ENCODE measurements around the gene BCAR1. TPM values are rescaled to one million over a fixed set of nuclear protein-coding genes. Genes with fewer than 3 reads are reported as not detected.

Gene BCAR1
- total and polyA plus RNA-seq, 2 of the 13 experiments (the other 11 are each of a cell fraction or from before 2014, with no cell fraction given) = 48.1 to 51.7 TPM

DNA sequence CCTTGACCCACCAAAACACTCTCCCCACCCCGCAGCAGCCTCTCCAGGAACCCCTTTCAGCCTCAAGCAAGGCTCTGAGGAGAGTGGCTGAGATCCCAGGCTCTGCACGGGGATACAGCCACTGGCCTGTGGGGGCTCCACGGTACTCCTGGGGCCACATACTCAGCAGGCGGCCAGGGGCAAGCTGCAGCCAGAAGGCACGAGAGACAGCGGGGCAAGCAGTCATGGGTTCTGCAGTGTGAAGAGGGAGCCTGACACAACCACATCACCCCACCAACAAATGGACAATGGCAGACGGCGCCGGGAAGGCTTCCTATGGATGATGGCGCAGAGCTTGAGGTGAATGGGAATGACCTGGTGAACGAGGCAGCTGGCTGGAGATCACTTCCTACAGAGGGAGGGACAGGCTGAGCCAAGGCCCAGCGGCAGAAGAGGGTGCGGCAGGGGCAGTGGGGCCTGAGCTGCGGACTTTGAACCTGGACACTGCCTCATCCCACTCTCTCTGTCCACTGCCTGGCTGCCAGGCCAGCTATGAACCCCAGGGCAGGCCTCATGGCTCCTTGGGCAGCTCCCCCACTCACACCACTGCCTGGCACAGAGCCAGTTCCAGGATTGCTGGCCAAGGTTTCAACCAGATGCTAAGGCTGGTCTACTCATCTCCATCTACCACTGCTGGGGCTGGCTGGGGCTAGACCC lies 10.8 kb upstream of the BCAR1 start (continued):
- TF ChIP-seq, protein P1, sequence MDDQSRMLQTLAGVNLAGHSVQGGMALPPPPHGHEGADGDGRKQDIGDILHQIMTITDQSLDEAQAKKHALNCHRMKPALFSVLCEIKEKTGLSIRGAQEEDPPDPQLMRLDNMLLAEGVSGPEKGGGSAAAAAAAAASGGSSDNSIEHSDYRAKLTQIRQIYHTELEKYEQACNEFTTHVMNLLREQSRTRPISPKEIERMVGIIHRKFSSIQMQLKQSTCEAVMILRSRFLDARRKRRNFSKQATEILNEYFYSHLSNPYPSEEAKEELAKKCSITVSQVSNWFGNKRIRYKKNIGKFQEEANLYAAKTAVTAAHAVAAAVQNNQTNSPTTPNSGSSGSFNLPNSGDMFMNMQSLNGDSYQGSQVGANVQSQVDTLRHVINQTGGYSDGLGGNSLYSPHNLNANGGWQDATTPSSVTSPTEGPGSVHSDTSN (CRISPR knock-in tag; IDR thresholded peaks at IDR 0.05; ENCODE audit: borderline replicate concordance) = no peak
- TF ChIP-seq, protein P2, sequence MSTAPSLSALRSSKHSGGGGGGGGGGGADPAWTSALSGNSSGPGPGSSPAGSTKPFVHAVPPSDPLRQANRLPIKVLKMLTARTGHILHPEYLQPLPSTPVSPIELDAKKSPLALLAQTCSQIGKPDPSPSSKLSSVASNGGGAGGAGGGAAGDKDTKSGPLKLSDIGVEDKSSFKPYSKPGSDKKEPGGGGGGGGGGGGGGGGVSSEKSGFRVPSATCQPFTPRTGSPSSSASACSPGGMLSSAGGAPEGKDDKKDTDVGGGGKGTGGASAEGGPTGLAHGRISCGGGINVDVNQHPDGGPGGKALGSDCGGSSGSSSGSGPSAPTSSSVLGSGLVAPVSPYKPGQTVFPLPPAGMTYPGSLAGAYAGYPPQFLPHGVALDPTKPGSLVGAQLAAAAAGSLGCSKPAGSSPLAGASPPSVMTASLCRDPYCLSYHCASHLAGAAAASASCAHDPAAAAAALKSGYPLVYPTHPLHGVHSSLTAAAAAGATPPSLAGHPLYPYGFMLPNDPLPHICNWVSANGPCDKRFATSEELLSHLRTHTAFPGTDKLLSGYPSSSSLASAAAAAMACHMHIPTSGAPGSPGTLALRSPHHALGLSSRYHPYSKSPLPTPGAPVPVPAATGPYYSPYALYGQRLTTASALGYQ (CRISPR knock-in tag; IDR thresholded peaks at IDR 0.05) = peak; percentile 73; the same call in 1 of the 2 replicates
- TF ChIP-seq MIXL1 (CRISPR knock-in tag; IDR thresholded peaks at IDR 0.05) = 0 out of 2 replicates have a peak, but pooled peaks have one; percentile 13
- TF ChIP-seq SALL1 (CRISPR knock-in tag; IDR thresholded peaks at IDR 0.05) = peak; percentile 97
- peak; percentile 94 for TF ChIP-seq TARDBP (CRISPR knock-in tag; IDR thresholded peaks at IDR 0.05)
- TF ChIP-seq, protein P3, sequence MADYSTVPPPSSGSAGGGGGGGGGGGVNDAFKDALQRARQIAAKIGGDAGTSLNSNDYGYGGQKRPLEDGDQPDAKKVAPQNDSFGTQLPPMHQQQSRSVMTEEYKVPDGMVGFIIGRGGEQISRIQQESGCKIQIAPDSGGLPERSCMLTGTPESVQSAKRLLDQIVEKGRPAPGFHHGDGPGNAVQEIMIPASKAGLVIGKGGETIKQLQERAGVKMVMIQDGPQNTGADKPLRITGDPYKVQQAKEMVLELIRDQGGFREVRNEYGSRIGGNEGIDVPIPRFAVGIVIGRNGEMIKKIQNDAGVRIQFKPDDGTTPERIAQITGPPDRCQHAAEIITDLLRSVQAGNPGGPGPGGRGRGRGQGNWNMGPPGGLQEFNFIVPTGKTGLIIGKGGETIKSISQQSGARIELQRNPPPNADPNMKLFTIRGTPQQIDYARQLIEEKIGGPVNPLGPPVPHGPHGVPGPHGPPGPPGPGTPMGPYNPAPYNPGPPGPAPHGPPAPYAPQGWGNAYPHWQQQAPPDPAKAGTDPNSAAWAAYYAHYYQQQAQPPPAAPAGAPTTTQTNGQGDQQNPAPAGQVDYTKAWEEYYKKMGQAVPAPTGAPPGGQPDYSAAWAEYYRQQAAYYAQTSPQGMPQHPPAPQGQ (CRISPR knock-in tag; IDR thresholded peaks at IDR 0.05; ENCODE audit: borderline replicate concordance) = no peak
- TF ChIP-seq, protein P4, sequence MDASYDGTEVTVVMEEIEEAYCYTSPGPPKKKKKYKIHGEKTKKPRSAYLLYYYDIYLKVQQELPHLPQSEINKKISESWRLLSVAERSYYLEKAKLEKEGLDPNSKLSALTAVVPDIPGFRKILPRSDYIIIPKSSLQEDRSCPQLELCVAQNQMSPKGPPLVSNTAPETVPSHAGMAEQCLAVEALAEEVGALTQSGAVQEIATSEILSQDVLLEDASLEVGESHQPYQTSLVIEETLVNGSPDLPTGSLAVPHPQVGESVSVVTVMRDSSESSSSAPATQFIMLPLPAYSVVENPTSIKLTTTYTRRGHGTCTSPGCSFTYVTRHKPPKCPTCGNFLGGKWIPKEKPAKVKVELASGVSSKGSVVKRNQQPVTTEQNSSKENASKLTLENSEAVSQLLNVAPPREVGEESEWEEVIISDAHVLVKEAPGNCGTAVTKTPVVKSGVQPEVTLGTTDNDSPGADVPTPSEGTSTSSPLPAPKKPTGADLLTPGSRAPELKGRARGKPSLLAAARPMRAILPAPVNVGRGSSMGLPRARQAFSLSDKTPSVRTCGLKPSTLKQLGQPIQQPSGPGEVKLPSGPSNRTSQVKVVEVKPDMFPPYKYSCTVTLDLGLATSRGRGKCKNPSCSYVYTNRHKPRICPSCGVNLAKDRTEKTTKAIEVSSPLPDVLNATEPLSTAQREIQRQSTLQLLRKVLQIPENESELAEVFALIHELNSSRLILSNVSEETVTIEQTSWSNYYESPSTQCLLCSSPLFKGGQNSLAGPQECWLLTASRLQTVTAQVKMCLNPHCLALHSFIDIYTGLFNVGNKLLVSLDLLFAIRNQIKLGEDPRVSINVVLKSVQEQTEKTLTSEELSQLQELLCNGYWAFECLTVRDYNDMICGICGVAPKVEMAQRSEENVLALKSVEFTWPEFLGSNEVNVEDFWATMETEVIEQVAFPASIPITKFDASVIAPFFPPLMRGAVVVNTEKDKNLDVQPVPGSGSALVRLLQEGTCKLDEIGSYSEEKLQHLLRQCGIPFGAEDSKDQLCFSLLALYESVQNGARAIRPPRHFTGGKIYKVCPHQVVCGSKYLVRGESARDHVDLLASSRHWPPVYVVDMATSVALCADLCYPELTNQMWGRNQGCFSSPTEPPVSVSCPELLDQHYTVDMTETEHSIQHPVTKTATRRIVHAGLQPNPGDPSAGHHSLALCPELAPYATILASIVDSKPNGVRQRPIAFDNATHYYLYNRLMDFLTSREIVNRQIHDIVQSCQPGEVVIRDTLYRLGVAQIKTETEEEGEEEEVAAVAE (CRISPR knock-in tag; IDR thresholded peaks at IDR 0.05; ENCODE audit: borderline replicate concordance) = peak; percentile 48; the same call in 1 of the 2 replicates
- TF ChIP-seq, protein P5, sequence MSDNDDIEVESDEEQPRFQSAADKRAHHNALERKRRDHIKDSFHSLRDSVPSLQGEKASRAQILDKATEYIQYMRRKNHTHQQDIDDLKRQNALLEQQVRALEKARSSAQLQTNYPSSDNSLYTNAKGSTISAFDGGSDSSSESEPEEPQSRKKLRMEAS (IDR thresholded peaks at IDR 0.05) = peak; percentile 87
- TF ChIP-seq, protein P6, sequence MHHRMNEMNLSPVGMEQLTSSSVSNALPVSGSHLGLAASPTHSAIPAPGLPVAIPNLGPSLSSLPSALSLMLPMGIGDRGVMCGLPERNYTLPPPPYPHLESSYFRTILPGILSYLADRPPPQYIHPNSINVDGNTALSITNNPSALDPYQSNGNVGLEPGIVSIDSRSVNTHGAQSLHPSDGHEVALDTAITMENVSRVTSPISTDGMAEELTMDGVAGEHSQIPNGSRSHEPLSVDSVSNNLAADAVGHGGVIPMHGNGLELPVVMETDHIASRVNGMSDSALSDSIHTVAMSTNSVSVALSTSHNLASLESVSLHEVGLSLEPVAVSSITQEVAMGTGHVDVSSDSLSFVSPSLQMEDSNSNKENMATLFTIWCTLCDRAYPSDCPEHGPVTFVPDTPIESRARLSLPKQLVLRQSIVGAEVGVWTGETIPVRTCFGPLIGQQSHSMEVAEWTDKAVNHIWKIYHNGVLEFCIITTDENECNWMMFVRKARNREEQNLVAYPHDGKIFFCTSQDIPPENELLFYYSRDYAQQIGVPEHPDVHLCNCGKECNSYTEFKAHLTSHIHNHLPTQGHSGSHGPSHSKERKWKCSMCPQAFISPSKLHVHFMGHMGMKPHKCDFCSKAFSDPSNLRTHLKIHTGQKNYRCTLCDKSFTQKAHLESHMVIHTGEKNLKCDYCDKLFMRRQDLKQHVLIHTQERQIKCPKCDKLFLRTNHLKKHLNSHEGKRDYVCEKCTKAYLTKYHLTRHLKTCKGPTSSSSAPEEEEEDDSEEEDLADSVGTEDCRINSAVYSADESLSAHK (CRISPR knock-in tag; IDR thresholded peaks at IDR 0.05; ENCODE audit: borderline replicate concordance) = no peak
- TF ChIP-seq ZNF747 (CRISPR knock-in tag; IDR thresholded peaks at IDR 0.05; ENCODE audit: borderline replicate concordance) = no peak; the same call in 1 of the 2 replicates
- TF ChIP-seq, protein P7, sequence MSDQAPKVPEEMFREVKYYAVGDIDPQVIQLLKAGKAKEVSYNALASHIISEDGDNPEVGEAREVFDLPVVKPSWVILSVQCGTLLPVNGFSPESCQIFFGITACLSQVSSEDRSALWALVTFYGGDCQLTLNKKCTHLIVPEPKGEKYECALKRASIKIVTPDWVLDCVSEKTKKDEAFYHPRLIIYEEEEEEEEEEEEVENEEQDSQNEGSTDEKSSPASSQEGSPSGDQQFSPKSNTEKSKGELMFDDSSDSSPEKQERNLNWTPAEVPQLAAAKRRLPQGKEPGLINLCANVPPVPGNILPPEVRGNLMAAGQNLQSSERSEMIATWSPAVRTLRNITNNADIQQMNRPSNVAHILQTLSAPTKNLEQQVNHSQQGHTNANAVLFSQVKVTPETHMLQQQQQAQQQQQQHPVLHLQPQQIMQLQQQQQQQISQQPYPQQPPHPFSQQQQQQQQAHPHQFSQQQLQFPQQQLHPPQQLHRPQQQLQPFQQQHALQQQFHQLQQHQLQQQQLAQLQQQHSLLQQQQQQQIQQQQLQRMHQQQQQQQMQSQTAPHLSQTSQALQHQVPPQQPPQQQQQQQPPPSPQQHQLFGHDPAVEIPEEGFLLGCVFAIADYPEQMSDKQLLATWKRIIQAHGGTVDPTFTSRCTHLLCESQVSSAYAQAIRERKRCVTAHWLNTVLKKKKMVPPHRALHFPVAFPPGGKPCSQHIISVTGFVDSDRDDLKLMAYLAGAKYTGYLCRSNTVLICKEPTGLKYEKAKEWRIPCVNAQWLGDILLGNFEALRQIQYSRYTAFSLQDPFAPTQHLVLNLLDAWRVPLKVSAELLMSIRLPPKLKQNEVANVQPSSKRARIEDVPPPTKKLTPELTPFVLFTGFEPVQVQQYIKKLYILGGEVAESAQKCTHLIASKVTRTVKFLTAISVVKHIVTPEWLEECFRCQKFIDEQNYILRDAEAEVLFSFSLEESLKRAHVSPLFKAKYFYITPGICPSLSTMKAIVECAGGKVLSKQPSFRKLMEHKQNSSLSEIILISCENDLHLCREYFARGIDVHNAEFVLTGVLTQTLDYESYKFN (CRISPR knock-in tag; conservative IDR thresholded peaks at IDR 0.05) = peak; percentile 93

Data from HepG2 (cell line).